GM19372 (cell line): ENCODE results near the gene SNTA1.
"Not testable (repeated sequence)": the region's sequence is repeated elsewhere in the genome, so short reads cannot be mapped to it uniquely, and the experiment has no call there.

ENCODE experiments used
- ATAC-seq: cut with Tn5 transposase; IDR thresholded peaks from one replicate; pipeline ENCODE4 v1.9.1; 2021; ENCODE audit warnings: mild to moderate bottlenecking, low read depth, moderate library complexity; ENCODE audit not compliant: unreplicated experiment

SNTA1 gene

DNA sequence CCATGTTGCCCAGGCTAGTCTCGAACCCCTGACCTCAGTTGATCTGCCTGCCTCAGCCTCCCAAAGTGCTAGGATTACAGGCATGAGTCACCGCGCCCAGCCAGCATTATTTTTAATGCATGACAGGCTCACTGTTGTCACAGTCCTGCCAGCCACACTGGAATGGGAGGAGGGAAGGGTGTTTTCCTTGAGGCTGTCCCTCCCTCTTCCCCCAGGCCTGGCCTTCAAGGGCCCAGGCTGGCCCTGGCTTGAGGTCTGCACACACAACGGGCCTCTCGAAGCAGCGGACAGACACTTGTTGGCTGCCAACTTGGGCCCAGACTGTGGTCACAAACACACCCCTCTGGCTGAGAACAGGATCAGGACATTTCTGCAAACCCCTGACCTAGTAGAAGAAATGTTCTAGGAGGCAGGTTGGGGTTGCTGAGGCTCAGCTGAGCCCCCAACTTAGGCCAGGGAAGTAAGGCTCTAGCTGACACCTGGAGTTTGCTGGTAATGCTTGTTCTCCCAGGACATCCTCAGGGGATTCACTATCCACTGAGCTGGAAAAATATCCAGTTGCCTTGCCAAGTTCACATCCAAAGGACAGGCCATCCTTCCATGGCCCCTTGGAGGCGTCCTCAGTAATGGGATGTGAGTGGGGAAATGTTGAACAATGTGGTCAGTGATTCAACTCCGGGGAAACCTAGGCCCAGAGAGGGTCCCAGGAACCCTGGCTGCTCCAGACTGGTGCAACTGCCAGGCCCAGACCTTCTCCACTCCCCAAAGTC lies 9.9 kb downstream of the SNTA1 start:
- no peak for ATAC-seq

DNA sequence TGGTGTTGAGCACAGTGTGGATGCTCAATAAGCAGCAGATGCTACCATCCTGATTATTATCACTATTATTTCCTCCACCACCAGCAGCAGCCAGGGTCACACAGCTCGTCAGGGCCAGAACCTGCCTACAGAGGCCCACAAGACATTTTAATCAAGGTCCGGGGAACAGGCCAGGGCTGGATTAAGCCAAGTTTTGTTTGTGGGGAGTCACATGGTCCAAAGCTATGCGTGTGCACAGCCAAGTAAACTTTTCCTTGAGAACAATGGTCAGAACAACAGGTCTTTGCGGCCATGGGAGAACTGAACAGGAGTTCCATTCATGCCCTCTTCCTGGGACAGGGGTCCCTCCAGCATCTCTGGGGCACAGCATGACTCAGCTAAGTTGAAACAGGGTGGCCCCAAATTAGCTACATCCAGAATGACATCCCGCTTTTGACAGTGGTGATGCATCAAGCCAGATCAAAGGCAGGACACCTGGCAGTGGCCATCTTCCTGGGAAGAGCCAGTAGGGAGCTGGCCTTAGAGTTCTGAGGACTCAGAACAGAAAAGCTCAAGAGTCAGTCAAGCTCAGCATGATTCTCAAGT lies 11.7 kb downstream of the SNTA1 start:
- ATAC-seq, result no peak

GRCh38 chr20:33423875-33424274 lies 19.7 kb downstream of the SNTA1 start:
- ATAC-seq, result not testable (repeated sequence)

DNA sequence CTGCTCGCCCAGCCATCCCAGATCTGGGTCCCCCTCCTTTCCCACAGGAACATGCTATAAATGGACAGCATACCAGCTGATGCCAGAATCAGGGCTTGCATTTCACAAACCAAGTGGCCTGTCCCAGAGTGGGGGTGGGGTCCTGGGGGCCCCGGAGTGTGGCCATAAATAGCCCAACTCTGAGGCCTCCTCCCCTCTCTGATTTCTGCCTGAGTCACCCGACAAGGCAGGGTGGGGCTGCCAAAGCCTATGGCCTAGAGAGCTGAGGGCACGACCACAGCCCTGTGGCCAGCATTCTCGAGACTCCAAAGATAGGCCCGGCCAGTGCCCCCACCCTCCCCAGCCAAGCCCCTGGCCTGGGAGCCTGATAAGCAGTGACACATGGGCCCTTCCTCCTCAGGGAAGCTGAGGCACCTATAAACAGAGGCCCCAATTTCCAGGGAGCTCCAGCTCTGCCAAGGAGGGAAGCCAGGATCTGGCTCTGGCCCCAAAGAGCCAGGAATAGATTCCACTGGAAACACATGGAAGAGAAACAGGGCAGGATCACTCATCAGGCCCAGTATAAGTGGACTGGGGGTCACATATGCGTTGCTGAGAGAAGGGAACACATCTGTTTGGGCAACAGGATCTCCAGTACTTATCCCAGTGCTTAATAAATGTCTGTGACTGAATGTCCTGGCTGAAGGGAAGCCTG lies 20.3 kb downstream of the SNTA1 start:
- no peak for ATAC-seq

GRCh38 chr20:33419140-33419974 lies 24.2 kb downstream of the SNTA1 start:
- no peak for ATAC-seq

DNA sequence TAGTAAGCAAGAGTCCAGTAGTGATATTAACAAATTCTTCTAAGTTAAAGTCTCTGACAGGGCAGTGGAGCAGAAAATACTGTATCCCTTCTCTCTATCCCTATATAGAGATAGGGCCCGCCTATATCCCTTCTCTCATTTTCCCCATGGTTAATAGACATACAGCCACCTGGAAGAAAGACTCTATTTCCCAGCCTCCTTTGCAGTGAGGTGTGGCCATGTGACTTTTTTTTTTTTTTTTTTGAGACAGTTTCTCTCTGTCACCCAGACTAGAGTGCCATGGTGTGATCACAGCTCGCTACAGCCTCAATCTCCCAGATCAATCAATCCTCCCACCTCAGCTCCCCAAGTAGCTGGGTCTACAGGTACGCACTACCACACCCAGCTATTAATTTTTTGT lies 25.5 kb downstream of the SNTA1 start:
- ATAC-seq, result no peak

GRCh38 chr20:33415948-33416347 lies 27.6 kb downstream of the SNTA1 start:
- ATAC-seq, result no peak

GRCh38 chr20:33412484-33412838 lies 31.1 kb downstream of the SNTA1 start:
- ATAC-seq, result no peak

DNA sequence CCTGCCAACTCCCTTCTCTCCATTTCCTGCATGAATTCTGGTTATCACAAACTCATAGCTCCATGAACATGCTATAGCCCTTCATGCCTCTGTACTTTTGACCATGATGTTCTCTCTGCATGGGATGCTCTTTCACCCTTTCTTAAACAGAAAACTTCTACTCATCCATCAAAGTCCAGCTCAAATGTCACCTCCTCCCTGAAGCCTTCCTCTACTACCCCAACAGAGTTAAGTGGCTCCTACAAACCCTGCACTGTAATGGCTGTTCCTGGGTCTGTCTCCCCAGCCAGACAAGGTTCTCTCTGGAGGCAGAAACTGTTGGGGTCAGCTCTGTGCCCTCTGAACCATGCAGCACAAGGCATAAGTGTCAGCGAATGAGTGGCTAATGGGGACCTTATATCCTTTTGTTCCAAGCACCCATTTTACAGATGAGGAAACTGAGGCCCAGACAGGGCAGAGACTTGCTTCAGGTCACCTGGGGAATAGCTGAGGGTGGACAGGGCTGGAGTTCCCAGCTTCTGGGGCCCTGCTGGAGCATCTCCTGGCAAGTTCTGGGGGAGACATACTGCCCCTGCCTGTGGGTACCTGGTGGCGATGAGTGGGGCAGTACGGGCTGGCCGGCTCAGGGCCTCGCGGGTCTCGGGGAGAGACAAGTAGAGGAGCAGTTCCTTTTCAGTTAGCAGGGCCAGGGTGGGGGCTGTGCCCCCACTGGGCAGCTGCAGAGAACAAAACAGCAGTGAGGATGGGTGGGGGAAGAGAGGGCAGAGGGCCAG lies 31.7 kb downstream of the SNTA1 start:
- no peak for ATAC-seq

GRCh38 chr20:33411242-33411641 lies 32.3 kb downstream of the SNTA1 start:
- ATAC-seq, result no peak

- no peak for ATAC-seq
These were observed 33.4 kb downstream of the SNTA1 start for GRCh38 chr20:33410081-33410742.

DNA sequence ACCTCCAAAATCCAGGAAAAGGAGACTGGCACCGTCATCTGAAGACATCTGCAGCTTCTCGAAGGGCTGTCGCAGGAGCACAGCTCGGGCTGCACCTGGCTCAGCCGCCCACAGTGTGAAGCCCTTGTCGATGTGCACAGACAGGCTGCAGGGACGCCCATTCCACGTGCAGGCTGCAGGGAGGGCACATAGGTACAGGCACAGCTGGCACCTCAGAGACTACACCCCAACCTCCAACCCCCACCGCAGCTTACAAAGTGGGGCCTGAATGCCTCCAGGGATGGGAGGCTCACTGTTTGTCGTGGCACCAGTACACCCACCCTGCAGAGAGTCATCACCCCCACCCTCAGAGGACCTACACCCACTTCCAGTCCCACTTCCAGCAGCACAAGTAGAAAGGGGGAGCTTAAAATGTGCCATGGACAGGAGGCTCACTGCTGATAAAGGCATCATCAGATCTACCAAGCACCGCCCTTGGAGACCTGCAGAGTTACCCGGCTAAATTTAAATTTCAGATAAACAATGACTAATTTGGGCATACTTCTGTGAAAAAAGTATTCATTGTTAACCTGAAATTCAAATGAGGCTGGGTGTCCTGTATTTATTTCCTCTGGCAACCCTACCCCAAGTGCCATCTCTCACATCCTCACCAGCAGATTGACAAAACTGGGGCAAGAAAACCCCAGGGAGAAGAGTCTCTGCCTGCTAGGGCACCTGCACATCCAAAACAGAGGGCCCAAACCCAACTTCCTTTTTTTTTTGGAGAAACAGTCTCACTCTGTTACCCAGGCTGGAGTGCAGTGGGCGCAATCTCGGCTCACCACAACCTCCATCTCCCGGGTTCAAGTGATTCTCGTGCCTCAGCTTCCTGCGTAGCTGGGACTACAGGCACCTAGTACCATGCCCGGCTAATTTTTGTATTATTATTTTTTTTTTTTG lies 34.6 kb downstream of the SNTA1 start:
- no peak for ATAC-seq

DNA sequence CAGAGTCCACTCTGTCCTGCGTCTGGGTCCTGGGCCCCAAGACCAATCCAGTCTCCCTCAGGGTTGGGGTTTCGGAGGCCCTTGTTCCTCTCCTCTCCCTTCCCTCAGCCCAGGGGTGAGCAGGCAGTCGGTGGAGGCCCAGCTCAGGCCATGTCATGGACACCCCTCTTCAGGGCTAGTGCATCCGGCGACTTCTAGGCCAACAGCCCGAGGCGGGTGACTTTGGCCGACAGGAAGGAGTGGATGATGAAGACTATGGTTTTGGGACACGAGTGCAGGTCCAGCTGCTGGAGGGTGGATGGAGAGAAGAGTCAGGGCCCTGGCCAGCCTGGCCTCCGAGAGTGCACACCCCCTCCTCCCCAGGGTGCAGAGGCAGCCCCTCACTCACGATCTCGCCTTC lies 35.2 kb downstream of the SNTA1 start:
- ATAC-seq, result no peak

GRCh38 chr20:33407796-33408195 lies 35.8 kb downstream of the SNTA1 start:
- ATAC-seq, result no peak

GRCh38 chr20:33407251-33407650 lies 36.3 kb downstream of the SNTA1 start:
- ATAC-seq, result no peak

- no peak for ATAC-seq
These were observed 39.3 kb downstream of the SNTA1 start for GRCh38 chr20:33404281-33404680.

GRCh38 chr20:33401921-33402369 lies 41.6 kb downstream of the SNTA1 start:
- ATAC-seq, result no peak

DNA sequence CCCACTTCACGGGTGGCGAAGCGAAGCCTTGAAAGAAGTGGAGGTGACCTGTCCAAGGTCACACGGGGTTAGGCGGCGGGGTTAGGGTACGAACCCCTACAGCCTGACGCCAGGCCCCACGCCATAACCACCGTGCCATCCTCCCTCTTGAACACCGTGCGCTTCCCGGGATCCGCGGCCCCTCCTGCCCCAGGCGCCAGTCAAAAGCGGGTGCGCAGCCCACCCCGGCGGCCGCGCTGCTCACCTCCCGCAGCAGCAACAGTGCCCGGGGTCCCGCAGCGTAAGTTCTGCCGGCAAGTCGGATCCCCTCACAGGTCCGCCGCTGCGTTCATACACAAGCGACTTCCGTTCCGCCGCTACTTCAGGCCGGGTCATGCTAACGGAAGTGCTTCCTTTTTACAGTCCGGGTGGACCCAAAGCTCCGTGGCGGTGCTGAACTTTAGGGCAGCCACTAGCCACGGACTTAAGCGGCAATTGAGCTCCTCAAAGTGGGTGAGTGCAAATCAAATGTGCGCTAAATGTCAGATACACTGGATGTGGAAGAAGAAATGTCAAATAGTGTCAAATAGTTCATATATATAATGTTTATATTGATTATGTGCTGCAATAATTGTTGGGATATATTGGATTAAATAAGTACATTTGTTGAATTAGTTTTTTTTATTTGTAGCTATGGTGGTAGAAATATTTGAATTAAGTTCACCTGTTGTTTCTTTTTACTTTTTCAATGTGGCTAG lies 42.2 kb downstream of the SNTA1 start, which contains the start of gene CDK5RAP1:
Gene CDK5RAP1, minus strand, starts transcription at position 336 of the 737 bp plus-strand sequence. CDS start 4,455 bp downstream, outside the sequence.
- ATAC-seq, result no peak
